ENCODE measurements around the gene EDIL3.

EDIL3 gene

DNA sequence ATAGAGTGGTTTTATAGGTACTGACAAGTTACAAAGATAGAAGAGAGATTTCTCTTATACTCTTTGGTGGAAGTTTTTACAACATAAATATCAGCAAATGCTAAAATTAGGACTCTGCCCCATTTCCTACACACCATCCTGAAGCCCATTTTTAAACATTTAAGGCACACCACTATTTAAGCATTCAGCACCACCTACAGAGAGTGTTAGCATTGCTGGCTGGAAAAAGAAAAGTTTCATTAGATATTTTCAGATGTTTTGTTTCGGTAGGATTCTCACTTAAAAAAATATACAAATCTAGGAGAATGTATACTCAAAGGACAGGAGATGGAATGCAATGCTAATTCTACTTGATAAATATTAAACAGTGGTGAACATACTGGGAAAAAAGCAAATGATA is 471.1 kb downstream of the EDIL3 start:
- Histone ChIP-seq H3K36me3 (ENCODE audit: control insufficient read depth, insufficient read depth, low read length) (no peaks in the 10 kb centered on the region), H3K4me3 (replicated peaks; ENCODE audit: low read depth, low read length) (no peak overlapping the region), H3K27me3 (replicated peaks; ENCODE audit: control insufficient read depth, insufficient read depth, low read length) (no peaks in the 10 kb centered on the region)
- no peak for DNase-seq (ENCODE audit: extremely low read depth, insufficient read length)
- TF ChIP-seq, protein P1, sequence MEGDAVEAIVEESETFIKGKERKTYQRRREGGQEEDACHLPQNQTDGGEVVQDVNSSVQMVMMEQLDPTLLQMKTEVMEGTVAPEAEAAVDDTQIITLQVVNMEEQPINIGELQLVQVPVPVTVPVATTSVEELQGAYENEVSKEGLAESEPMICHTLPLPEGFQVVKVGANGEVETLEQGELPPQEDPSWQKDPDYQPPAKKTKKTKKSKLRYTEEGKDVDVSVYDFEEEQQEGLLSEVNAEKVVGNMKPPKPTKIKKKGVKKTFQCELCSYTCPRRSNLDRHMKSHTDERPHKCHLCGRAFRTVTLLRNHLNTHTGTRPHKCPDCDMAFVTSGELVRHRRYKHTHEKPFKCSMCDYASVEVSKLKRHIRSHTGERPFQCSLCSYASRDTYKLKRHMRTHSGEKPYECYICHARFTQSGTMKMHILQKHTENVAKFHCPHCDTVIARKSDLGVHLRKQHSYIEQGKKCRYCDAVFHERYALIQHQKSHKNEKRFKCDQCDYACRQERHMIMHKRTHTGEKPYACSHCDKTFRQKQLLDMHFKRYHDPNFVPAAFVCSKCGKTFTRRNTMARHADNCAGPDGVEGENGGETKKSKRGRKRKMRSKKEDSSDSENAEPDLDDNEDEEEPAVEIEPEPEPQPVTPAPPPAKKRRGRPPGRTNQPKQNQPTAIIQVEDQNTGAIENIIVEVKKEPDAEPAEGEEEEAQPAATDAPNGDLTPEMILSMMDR (IDR thresholded peaks at IDR 0.05; ENCODE audit: insufficient read depth, low read length, poor library complexity, severe bottlenecking), result no peak

DNA sequence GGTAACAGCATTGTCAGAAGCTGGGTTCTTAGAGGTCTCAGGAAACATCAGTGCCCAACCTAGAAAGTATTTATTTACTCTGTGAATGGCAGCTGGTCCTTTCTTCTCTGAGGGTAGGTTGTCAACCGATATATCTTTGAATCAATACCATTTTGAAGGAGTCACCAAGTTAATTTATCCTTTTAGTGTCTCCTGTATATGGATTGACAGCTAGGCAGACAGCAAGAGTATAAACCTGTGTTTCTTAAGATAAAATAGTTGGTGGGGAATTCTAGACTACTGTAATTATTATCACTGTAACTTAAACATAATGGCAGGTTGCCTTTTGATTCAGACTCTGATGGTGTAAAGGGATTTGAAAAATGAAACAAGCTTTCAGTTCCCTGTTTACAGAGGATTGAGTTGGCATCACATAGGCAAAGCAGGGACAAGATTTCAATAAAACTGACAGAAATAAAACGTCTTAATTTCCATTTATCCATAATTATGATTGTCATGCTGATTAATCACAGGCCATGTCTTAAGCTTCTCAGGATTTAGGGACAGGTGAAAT is 473.2 kb downstream of the EDIL3 start:
- Histone ChIP-seq H3K27me3 (replicated peaks; ENCODE audit: control insufficient read depth, insufficient read depth, low read length) (no peaks in the 10 kb centered on the region), H3K36me3 (ENCODE audit: control insufficient read depth, insufficient read depth, low read length) (no peaks in the 10 kb centered on the region), H3K4me3 (replicated peaks; ENCODE audit: low read depth, low read length) (no peak overlapping the region)
- TF ChIP-seq, protein P1 (IDR thresholded peaks at IDR 0.05; ENCODE audit: insufficient read depth, low read length, poor library complexity, severe bottlenecking), result no peak
- no peak for DNase-seq (ENCODE audit: extremely low read depth, insufficient read length)

DNA sequence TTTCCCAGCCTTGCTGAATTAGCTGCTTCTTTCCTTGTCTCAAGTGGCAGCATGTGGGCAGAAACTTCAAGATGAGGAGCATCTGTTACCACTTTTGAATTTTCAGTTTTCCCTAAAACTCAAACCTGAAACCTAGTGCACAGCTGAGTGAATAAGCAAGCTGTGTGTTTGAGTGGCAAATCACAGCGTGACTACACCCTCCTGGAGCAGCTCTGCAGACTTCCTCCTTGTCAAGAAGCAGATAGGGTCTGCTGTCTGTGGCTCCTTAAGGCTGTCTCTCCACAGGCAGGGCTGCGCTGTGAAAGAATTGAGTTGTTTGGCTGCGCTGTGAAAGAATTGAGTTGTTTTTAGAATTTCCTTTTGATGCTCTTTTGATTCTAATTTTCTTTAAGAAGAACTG is 484.4 kb downstream of the EDIL3 start:
- Histone ChIP-seq H3K4me3 (replicated peaks; ENCODE audit: low read depth, low read length) (no peak overlapping the region), H3K36me3 (ENCODE audit: control insufficient read depth, insufficient read depth, low read length) (no peaks in the 10 kb centered on the region), H3K27me3 (replicated peaks; ENCODE audit: control insufficient read depth, insufficient read depth, low read length) (no peaks in the 10 kb centered on the region; the same call in 1 of the 2 replicates)
- no peak for DNase-seq (ENCODE audit: extremely low read depth, insufficient read length)
- TF ChIP-seq, protein P1 (IDR thresholded peaks at IDR 0.05; ENCODE audit: insufficient read depth, low read length, poor library complexity, severe bottlenecking), result no peak

DNA sequence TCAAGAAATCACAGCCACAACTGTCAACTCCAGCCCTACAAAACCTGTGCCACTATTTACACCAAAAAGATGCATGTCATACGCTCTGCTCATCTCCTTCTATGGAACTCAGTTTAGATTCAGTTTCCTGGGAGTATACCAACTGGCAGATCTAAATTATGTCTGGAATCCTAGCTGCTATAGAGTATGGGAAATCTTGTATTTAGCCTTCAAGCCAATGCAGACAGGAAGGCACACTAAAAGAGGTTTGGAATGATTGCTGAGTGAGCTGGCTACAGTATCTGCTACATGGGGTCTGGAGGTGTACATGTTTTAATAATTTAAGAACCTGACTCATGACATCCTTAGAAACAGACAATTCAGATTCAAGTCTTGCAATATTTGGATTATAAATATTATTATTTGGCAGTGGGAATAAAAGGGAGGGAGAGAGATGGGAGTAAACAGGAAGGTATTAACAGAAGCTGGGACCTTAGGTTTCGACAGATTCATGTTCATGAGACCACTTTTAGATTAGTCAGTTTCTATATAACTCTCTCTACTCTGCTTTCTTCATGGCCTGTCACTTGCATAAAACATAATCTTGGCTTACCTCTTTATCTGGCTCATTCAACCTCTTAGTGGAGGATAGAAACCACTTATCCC is 485.2 kb downstream of the EDIL3 start:
- H3K4me3 ChIP-seq (replicated peaks; ENCODE audit: low read depth, low read length), result no peak overlapping the region
- no peaks in the 10 kb centered on the region; the same call in 1 of the 2 replicates for H3K27me3 ChIP-seq (replicated peaks; ENCODE audit: control insufficient read depth, insufficient read depth, low read length)
- no peak for DNase-seq (ENCODE audit: extremely low read depth, insufficient read length)
- H3K36me3 ChIP-seq (ENCODE audit: control insufficient read depth, insufficient read depth, low read length), result no peaks in the 10 kb centered on the region
- TF ChIP-seq, protein P1 (IDR thresholded peaks at IDR 0.05; ENCODE audit: insufficient read depth, low read length, poor library complexity, severe bottlenecking), result no peak

DNA sequence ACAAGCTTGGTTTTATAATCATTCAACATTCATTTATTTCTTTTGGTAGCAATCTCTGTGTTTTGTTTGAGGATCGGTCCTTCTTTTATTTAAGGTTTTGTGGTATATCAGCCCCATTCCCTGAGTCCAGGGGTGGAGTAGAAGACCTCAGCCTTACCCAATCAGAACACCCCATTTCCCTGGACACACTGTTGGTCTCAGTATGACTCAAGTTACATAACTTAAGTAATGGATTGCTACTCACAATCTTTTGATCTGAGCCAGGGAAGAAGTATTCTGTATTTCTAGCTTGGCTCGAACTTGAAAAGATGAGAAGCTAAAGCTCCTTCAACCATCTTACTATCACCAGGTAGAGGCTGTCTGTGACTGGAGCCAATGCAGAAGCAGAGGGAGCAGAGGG is 488.8 kb downstream of the EDIL3 start:
- TF ChIP-seq, protein P1 (IDR thresholded peaks at IDR 0.05; ENCODE audit: insufficient read depth, low read length, poor library complexity, severe bottlenecking), result no peak
- no peaks in the 10 kb centered on the region; the same call in 1 of the 2 replicates for H3K27me3 ChIP-seq (replicated peaks; ENCODE audit: control insufficient read depth, insufficient read depth, low read length)
- no peak overlapping the region for H3K4me3 ChIP-seq (replicated peaks; ENCODE audit: low read depth, low read length)
- DNase-seq (ENCODE audit: extremely low read depth, insufficient read length), result no peak
- no peaks in the 10 kb centered on the region for H3K36me3 ChIP-seq (ENCODE audit: control insufficient read depth, insufficient read depth, low read length)

All from GM06990 (cell line).